B cell (primary cell): ENCODE data around the gene PTGFRN.

Source experiments
- CTCF ChIP-seq: fragments of 200-600 bp; IDR thresholded peaks from one replicate; pipeline ENCODE4 v1.8.0; 2022; ENCODE audit warnings: antibody characterized with exemption, mild to moderate bottlenecking
- EZH2 ChIP-seq: IDR thresholded peaks from 2 replicates; pipeline ENCODE4 v1.6.1; 2012; ENCODE audit warnings: borderline replicate concordance, low read depth, mild to moderate bottlenecking, moderate library complexity, low read length; ENCODE audit not compliant: insufficient read depth, poor library complexity, severe bottlenecking

- TF ChIP-seq CTCF = no peak
- TF ChIP-seq EZH2 = no peak
Observed at GRCh38 chr1:117020526-117021156, 110.9 kb downstream of the PTGFRN start.
